ENCODE data around the gene PCBP3.
"Not testable (repeated sequence)": the region's sequence is repeated elsewhere in the genome, so short reads cannot be mapped to it uniquely, and the experiment has no call there.

The PCBP3 gene

DNA sequence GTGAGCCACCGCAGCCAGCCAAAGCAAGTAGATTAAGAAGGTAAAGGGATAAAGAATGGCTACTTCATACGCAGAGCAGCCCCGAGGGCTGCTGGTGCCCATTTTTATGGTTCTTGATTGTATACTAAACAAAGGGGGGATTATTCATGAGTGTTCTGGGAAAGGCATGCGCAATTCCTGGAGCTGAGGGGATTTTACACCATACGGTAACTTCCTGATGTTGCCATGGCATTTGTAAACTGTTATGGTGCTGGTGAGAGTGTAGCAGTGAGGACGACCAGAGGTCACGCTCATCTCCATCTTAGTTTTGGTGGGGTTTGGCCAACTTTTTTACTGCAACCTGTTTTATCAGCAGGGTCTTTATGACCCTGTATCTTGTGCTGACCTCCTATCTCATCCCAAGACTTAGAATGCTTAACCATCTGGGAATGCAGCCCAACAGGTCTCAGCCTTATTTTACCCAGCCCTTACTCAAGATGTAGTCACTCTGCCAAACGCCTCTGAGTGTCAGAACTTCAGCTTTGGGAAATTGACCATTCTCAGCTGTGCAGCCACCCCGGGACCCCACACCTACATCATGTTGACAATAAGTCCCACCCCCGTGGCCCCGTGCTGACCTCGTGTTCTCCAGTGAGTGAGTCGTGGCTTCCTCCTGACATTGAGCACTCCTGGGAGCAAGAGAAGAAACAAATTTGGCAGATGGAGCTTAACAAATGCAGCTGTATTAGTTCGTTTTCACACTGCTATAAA lies 188.6 kb downstream of the PCBP3 start:
- DNase-seq: no peak

DNA sequence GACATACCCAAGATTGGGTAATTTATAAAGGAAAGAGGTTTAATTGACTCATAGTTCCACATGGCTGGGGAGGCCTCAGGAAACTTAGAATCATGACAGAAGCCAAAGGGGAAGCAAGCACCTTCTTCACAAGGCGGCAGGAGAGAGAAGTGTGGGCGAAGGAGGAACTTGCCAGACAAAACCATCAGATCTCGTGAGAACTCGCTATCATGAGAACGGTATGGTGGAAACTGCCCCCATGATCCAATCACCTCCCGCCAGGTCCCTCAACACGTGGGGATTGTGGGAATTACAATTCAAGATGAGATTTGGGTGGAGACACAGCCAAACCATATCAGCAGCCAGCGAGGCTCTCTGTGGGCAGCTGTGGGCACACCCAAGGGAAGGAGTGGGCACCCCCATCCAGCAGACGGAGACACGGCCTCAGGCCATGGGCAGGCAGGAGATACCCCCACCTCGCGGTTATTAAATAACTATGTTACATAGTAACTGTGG lies 189.3 kb downstream of the PCBP3 start:
- DNase-seq: not testable (repeated sequence)

DNA sequence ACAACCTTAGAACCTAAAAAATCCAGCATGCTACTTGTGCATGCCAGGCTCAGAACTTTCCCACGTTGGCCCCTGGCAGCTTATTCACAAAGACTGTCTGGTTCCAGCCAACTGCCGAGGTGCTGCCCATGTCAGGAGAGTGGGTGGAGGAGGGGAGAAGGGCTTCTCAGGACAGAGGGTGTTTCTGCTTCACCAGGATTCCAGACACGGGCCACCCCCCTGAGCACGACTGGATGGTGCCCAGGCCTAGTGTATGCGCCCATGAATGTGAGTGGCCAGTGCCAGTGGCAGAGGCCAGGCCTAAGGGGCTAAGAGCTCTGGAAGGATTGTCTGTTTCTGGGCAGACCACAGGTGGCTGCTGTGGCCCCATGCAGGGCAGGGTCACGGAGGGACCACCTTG lies 189.9 kb downstream of the PCBP3 start:
- no peak for DNase-seq

DNA sequence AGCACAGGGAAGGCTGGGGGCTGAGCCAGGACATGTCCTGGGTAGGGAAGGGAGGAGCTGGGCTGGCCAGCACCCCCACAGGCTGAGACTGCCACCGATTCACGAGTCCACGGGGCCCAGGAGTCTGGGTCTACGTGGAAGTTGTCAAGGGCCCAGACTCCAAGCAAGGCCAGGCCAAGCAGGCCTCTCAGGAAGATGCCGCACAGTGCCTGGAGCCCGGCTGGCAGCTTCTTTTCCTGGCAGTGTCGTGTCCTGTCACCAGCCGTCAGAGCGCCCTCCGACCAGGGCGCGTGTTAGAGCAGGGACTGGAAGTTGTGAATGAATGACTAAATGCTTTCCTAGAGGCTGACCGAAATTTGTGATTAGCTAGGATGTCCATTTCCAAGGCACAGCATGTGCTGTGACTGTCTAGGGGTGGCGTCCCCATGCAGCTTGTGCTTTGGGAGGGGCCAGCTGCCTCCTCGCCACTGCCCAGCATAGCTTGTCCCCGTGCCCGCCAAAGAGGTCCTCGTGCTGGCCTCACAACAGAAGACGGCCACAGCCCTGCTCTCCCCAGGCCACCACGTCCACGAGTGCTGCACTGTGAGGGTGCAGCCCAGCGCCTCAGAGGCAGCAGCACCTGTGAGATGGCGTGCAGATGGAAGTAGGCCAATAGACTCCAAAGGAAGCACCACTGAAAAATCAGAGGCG lies 190.6 kb downstream of the PCBP3 start:
- no peak for DNase-seq

DNA sequence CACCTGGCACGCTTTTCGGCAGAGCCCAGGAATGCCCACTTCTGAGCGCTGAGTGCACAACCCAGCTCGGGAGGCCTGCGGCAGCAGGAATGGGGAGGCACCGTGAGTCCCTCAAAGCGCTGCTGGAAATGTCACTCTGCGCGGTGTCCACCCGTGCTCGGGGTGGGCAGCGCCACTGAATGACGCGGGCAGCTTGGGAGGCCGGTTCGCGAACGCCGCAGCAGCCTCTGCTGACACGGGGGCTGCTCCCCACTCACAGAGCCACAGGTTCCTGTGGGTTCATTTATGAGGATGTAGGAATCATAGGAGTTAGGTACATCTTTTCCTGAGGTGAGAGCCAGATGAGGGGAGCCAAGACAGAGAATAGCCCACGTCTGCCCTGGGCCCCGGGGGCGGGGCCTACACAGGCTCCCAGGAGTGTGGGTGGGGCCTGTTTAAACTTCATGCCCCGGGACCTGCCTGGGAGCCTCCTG lies 191.3 kb downstream of the PCBP3 start:
- no peak for DNase-seq

DNA sequence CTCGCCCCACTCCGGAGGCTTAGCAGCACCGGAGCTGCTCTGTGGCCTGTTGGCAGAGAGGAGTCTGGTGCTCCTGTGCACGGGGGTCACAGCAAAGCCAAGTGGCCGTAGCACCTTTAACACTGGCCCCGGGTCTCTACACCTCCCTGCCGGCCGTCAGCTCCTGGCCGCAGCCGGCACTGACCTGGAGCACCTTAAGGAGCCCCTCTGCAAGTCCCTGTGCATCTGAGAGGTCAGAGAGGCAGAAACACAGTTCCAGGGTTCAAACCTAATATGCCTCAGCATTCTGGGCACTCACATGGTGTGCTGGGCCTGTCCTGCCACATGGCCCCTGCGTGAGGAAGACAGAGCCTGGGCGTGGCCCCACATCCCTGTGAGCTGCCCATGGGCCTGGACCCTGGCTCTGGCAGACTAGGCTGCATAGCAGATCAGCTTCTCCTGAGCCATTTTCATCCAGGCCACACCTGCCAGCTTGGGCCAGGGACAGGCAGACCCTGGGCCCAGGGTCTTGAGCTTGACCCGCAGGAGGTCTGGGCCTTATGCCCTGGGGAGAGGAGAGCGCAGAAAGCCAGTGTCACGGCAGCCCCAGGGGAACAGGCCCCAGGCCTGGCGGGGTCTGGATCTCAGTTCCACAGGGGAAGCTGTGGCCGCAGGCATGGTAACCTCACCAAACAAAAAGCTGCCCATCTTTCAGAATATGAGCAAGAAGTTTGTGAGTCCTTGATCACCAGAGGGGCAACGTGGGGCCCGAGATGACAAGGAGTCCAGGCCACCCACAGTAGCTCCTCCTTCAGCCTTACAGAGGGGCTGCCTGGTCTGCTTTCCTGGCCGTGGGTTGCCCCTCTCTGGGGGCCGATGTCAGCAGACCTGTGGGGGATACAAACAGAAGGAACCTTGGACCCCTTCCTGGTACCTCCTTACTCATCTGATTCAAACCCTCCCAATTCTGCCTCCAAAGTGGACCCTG lies 192.1 kb downstream of the PCBP3 start:
- DNase-seq: no peak

DNA sequence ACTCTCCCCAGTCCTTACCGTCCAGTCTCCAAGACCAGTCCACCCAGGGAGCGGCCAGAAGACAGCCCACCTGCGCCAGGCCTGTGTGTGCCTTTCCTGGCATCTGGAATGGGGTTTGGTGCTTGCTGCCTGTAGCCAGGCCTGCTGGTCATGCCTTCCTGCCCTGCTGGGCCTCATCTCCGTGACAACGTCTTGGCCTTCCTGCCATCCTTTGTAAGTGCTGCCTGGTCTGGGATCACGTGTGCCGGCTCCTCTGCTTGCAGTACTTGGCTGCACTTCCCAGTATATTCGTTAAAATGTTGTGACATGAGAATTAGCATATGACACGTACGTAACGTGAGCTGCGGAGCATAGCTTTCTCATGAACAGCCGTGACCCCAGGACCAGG lies 192.7 kb downstream of the PCBP3 start:
- no peak for DNase-seq

DNA sequence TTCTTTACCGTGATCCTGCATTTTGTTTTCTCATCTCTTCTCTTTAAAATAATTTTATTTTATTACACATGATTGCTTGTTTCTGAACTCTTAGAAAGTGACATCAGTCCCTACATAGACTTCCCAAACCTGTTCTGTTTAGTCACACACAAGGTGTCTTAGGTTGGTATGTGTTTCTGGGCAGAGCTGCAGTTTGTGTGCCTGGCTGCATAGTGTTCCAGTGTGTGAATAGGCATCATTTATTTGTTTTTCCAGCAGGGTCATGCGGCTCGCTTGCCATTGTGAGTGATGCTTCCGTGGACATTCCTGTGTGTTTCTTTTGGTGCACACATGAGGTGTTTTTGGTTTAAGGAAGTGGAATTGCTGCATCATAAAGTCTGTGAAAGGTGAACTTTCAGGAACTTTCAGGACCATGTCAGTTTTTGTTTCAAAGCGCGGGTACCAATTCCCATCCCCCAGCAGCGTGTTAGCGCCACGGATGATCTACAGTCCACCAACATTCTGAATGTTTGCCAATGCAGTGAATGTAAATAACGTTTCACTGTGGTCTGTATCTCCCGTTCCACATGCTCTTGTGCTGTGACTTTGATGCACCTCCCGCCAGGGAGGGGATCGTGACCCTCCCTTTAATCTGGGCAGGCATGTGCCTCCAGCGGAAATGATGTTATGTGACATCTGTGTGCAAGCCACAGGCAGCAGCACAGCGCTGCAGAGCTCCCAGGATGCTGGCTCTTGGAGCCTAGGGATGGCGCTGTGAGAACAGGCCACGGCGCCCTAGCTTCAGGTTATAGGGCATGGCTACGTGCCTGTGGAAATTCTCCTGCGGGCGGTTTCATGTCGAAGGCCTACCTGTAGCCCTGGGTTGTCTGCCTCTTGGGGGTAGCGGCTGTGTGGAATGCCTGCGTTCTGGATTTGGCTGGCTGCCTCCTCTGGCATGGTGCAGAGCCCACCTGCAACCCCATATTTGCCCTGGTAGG lies 193.5 kb downstream of the PCBP3 start:
- no peak for DNase-seq

DNA sequence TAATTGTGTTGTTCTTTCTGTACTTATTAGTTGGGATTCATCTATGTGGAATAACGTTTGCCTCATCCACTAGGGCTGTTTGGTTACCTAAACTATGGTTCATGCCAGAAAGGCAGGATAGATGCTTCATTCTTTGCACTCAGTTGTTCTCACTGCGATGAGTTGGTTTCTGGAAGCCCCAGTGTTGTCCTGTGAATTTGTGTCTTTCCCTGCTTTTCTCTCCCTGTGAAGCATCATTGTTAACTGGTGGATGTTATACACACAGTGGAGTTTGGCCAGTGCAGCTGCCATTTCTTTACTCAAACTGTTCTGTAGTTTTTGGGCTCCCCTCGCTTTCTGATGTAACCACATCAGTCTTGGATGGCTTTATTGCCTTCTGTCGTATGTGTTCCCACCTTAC lies 194.4 kb downstream of the PCBP3 start:
- no peak for DNase-seq

DNA sequence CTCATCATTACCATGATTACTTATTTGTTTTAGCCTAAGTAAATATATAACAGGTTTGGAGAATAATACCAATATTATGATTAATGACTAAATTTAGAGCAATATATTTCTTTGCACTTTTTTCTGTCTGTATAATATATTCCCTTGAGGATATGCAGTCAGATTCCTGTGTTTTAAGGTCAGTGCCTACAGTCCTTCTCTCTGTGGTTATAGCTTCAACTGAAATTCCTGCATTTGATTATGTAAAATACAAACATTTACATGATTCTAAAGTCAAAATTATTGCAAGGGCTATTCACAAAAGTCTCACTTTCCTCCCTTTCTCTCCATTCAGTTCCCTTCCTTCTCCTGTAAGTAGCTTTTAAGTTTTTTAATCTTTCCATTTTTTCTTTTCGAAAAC lies 195.1 kb downstream of the PCBP3 start:
- no peak for DNase-seq

DNA sequence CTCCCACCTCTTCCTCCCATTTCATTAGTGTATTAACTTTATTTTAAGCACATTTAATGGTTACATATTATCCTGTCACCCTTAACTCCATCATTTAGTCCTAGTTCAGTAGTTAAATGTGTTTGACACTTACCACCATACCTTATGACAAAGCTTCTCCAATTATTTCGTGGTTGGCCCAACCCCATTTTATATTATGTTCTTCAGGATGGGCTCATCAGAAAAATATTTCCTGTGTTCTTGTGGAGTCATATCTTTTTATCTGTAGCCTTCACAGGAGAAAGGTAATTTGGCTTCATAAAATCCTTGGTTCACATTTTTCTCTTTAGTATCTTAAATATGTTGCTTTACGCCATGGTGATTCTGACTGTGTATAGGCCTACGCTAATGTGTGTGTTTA lies 195.7 kb downstream of the PCBP3 start:
- no peak for DNase-seq

DNA sequence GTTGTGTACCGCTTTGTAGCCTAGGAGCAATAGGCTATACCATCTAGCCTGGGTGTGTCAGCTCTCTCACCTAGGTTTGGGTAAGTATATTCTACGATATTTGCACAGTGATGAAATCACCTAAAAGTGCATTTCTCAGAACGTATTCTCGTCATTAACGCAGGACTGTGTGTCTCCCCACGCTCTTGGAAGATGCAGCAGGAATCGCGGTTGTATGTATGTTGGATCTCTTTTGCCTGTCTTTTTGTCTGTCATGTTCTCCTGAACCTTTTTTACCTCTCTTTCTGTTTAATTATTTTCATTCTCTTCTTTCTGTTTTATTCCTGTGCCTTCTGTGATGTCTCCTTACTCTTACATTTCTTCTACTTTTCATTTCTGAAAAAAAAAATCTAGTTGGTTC lies 197.5 kb downstream of the PCBP3 start:
- no peak for DNase-seq

DNA sequence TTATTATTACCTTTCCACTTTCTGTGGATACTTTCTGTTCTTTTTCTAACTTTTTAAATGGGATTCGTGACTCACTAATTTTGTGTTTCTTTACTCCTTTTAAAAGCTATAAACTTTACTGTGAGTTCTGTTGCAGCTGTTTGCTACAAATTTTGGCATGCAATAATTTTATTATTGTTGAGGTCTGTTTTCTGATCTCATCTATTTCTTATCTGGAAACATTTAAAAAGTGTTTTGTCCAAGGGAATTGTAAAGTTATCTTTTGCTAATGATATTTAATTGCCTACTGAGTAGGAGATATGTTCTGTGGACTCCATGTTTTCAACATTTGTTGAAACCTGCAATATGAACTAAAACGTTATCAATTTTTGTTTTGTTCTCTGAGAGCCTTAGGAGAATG lies 199.9 kb downstream of the PCBP3 start:
- no peak for DNase-seq

DNA sequence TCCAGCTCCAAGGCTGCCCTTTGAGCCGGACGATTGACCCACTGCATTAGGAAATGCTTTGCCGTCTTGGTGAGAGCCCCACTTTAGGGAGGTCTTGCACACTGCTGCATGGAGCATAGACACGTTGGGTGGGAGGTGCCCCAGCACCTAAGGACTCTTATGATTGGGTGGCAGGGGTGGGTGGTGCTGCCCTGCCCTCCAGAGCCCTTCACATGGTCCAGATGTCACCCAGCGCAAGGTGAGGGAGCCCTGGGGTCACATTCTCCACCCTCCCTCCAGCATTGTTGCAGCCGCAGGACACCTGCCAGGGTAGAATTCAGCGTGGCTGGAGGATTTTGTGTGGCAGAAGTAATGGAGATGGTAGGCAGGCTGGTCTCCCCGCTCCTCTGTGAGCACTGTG lies 200.7 kb downstream of the PCBP3 start:
- DNase-seq: no peak

DNA sequence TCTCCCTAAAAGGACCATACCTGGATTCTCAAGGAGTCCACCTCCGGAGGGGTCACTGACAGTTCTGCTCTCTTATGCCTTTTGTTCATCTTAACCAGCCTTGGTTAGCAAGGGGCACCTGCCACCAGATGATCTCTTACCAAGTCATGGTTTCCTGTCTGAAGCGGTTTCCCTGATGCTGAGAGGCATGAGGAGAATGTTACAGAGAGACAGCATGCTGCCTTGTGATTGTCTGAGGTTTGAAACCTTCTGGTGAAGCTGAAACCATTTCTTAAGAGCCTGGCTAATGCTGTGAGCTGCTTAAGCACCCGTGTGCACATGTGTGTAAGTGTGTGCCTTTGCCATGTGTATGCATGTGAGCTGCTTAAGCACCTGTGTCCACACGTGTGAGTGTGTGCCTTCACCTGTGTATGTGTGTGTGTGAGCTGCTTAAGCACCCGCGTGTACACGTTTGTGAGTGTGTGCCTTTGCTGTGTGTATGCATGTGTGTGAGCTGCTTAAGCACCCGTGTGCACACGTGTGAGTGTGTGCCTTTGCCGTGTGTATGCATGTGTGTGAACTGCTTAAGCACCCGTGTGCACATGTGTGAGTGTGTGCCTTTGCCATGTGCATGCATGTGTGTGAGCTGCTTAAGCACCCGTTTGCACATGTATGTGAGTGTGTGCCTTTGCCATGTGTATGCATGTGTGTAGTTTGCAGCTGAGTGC lies 201.7 kb downstream of the PCBP3 start:
- DNase-seq: no peak

DNA sequence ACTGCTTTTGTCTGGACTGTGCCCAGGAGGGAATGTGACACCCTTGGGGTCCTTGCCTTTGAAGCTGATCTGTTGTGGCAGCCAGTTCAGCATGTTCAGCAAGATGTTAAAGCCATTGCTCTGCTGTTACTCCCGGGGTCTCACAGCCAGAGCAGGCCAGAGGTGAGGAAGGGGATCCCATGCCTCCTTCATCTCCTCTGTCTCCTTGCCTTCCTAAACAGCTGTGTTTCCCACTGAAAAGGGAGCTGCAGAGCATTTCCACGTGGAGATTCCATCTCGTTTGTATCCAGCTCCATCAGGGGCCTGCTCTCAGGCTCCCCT lies 202.2 kb downstream of the PCBP3 start:
- DNase-seq: no peak

DNA sequence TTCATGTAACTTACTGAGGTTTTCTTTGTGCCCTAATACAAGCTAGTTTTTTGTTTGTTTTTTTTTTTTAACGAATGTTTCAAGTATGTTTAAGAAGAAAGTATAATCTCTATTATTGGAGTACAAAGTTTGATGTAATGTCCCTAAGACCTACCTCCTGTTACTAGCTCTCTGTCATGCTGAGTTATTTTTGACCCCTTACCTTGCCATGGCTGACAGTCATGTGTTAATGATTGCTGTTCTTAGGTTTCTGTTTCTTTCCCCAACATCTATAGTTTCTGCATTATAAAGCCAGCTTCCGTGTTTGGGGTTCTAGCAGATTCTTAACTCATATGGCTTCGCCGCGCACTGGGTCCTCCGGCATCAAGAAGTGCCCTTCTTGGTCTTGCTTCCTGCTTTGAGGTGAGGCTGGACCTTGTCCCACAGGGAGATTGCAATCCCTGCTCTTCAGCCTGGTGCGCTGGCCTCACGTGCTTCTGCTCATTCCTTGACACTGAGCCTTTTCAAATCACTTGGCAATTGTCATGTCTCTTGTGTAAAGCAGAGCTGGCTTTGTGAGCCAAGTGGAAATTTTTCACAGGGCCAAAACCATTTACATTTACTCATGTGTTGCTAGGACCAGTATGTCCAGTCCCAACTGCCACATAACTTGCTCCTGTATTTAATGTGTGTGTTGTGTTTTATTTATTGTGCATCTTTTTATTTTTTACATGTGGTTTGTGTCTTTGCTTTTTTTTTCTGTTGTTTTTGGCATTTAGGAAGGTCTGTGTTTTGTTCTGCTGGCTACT lies 203.0 kb downstream of the PCBP3 start:
- no peak for DNase-seq

DNA sequence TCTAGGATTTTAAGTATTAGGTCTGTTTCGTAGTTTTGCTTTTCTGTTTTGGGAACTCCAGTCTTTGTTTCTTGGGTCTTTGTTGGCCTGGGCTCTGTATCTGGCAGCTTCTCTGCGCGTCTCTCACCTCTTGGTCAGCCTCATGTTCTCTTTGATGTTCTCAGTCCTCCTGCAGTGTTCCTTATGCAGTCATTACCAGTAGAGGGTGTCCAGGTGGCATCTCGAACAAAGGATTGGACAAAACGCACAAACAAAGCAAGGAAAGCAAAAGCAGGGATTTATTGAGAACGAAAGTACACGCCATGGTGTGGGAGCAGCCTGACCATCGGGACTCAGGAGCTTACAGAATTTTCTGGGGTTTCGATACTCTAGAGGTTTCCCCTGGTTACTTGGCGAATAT lies 204.3 kb downstream of the PCBP3 start:
- DNase-seq: no peak

DNA sequence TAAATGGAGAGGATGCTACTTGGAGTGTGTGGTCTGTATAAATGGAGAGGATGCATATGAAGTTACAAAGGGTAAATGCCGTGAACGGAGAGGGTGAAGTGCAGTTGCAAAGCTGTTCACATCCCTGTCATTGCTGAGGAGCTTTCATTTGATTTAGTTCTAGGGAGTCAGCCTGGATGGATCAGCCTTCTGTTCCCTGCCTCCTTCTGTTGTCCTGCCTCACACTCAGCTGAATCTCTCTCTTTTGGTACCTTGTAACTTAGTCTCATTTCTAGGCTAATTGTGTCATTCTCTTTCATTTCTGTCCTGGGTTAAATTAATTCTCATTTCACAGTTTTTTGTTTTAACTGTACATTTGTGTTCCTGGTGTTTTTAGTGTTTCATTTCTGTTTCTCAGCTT lies 204.8 kb downstream of the PCBP3 start:
- no peak for DNase-seq

DNA sequence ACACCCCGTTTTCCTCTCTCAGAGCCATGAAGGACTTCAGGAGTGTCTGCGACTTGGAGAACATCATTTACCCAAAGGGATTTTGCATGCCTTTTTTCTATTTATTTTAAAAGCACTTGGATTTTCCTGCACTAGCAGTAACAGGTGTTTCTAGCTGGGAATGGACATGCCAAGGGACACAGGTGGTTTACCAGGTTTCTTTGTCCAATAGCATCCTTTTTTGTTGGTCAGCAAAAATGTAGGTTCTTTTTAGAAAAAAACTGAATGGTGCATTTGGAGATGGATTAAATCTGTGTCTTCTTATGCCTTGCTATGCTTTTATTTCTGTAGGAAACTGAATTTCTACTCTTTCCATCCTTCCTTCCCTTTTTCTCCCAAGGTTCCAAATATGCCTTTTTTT lies 205.3 kb downstream of the PCBP3 start:
- no peak for DNase-seq

DNA sequence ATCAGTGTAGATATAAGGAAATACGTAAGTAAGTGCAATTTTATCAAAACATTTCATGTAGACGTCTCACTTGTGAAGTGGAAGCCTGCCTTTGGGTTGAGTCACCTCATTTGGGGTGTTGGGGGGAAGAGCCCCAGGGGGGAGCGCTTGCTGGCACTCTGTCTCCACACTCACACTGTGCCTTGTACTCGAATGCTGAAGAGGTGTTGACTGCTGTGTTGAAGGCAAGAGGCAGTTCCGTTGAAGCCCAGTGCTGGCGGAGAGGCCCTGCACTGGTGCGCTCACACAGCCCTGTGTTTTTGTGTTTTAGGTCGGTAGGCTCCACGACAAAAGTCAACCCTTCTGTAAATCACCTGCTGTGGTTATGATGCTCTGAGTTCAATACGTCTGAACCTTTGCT lies 206.1 kb downstream of the PCBP3 start:
- no peak for DNase-seq

Data from stimulated activated CD4-positive, alpha-beta T cell treated with anti-CD3 and anti-CD28 coated beads, Interleukin-12 subunit alpha, Interleukin-12 subunit beta, amount 100 ng/mL, for 4 hours (primary cell).